HG02678 (cell line): ENCODE data around the gene SPNS2.
A peak's percentile ranks its signal among the peaks of the same experiment; 100 is the strongest.

ENCODE experiments used
- ATAC-seq: cut with Tn5 transposase; IDR thresholded peaks from one replicate; pipeline ENCODE4 v1.9.1; 2021; ENCODE audit warnings: mild to moderate bottlenecking, moderate library complexity; ENCODE audit not compliant: unreplicated experiment

SPNS2 gene

DNA sequence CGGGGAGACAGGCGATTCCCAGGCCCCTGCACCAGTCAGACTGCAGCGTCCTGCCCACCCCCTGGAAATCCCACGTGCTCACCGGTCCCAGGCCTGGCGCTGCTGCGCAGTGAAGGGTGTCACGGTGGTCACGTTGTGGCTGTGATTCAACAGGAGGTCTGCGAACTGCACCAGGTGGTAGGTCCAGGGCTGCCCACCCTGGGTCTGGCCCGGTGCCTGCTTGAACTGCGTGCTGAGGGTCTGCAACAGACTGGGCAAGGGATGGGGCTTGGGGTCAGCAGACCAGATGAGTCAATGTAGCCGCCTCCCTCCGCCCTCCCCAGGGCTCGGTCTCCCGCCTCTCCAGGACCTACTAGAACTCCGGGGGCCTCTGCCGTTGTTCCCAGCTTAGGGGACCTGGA lies 49.4 kb downstream of the SPNS2 start:
- no peak for ATAC-seq

DNA sequence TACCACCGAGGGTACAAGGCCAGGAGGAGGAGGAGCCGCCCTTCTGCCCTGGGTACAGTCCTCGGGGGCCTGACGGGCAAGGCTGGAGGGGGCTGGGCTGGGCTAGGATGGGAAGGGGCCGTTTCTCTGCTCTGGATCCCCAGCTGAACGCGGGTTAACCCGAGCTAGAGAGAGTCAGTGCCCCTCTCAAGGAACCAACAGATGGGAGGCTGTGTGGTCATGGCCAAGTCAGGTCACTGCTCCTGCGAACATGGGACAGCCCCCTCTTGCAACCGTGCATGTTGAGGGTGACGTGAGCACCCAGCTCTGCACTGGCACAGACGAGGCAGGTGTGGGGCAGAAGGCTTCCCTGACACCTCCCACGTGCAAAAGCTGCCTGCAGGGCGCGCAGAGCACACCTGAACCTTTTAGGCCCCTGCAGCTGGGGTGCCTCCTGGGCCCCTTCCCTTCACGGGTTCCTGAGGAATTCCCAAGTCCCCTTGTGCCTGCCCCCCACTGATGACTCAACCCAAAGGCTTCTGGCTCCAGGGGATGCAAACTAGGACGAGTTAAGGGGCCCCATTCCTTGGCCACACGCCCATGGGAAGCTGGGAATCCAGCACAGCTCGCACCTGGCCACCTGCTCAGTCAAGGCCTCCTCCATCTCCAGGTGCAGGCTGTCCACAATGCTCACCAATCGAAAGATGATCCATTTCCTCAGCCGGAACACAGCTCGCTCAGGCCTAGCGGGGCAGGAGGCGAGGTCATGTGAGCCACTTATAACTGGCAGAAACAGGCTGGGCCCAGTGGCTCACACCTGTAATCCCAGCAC lies 50.2 kb downstream of the SPNS2 start:
- ATAC-seq, result no peak

DNA sequence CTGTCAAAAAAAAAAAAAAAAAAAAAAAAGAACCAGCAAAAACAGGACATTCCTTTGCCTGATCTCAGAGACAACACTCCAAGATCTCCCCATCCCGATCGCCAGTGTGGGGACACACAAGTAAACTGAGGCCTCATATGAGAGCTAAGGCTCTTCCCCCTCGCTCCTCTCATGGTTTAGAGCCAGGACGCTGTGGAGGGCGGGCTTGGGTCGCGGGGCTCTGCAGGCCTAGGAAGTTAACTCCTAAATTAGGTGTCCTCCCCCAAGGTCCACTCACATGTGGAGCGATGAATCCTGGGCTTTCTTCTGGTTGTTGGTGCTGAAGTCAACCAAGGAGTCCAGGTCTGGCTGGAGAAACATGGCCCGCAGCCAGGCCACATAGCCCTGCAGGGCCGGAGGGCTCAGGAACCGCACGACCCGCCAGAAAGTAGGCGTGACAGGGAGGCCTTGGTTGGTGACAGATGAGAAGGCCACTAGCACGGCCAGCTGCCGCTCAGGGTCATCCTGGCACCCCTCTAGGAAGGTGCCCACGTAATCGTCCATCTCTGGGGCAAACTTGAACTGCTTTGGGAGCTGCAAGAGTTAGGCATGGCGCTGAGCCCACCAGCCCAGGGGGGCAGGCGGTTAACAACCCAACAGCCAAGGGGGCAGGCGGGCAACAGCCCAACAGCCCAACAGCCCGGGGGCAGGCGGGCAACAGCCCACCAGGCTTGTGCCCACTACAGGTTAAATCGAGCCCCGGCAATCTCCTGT lies 51.3 kb downstream of the SPNS2 start:
- no peak for ATAC-seq

DNA sequence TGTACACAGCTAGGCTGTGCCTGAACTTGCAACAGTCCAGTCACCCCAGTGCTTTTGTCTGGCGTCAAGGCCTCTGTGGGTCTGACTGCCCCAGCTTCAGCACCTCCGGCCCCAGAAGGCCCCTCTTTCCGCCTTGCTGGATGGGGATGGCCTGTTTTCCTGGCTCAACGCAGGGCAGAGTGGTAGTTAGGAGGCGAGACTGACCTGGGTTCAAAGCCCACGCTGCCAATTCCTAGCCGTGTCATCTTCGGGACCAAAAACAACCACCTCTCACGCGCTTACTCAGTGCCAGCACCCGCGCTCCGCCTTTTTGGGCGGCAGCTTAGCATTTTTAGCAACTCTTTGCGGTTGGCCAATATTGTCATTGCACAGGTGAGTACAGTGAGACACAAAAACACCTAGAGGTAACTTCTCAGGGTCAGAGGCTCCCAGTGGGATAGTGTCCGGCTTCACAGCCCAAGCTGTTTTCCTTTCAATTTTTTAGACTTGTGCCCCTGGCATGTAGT lies 51.9 kb downstream of the SPNS2 start:
- no peak for ATAC-seq

DNA sequence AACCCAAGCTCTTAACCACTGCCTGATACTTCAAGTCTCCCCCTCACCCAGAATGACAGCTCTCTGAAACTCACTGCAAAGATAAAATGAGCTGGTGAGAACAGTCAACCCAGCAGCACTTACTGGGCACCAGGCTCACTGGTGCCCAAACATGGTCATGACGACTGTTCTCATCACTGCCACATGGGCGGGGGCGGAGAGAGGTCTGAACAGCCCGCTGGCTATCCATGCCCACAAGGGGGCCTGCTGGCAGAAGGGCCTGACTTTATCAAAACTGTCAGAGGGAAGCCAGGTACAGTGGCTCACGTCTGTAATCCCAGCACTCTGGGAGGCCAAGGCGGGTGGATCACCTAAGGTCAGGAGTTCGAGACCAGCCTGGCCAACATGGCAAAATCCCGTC lies 52.5 kb downstream of the SPNS2 start:
- no peak for ATAC-seq

DNA sequence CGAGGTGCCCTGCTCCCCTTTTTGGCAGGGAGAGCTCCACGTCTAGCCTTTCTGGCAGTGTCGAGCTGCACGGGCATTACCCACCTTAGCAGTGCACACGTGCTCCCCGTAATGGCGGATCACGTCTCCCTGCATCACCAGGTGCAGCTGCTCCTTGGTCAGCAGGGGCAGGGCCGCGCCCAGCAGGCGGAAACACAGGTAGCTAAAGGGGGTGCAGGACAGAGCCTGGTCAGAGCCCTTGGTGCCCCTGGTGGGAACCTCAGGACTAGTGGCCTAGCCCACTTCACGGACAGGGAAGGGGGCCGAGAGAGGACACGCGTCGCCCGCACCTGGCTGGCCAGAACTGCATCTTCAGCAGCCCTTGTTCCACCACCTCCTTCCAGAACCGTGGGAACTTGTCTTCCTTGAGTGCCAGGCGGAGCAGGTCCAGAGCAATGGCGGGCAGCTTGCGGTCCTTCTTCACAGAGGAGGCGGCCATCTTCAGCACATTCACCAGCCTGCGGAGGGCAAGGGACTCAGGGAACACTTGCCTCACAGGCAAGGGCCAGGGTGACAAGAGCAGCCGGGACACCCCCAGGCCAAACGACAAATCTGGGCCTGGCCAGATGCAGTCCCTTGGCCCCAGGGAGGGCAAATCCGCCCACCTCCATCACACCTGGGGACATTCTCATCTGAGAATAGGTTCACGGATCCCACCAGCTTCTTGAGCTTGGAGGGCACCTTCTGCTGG lies 53.3 kb downstream of the SPNS2 start:
- no peak for ATAC-seq

DNA sequence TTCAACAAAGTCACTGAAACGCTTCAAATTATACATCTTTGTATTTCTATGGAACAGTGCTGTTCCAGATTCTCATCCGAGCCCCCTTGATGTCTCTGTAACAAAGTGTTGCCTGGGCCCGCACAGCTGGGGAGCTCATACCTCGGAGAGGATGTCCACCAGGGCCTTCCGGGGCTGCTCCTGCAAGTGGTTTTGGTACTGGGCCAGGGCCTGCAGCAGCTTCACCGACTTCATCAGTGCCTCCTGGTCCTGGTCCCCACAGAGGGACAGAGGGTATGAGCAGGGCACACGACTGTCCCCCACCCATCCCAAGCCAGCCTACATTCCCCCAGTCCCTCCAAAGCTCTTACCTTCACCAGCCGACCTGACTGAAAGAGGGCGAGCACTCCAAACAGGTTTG lies 55.0 kb downstream of the SPNS2 start:
- no peak for ATAC-seq

DNA sequence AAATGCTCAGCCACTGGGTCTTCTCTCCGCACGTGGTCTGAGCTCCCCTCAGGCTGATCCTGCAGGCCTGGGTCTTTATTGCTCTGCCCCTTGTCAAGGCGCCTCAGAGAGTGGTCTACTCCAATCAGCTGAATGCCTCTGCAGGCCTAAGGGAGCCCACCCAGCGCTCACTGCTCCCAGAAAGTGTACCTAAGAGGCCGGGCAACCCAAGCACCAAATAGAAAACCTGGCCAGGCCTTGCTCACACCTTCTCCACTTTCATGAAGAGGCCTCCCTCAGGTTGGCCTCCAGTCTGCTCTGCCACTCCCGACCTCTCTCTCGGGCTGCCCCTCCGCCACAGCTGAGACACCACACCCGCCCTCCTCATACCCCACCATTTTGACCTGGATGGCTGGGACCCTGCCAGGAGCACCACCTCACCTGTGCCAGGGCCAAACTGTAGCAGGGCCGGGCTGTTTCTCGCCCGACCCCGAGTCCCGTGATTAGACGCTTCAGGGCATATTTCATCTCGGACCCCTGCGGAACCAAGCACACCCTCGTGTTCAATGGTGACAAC lies 55.8 kb downstream of the SPNS2 start:
- no peak for ATAC-seq

DNA sequence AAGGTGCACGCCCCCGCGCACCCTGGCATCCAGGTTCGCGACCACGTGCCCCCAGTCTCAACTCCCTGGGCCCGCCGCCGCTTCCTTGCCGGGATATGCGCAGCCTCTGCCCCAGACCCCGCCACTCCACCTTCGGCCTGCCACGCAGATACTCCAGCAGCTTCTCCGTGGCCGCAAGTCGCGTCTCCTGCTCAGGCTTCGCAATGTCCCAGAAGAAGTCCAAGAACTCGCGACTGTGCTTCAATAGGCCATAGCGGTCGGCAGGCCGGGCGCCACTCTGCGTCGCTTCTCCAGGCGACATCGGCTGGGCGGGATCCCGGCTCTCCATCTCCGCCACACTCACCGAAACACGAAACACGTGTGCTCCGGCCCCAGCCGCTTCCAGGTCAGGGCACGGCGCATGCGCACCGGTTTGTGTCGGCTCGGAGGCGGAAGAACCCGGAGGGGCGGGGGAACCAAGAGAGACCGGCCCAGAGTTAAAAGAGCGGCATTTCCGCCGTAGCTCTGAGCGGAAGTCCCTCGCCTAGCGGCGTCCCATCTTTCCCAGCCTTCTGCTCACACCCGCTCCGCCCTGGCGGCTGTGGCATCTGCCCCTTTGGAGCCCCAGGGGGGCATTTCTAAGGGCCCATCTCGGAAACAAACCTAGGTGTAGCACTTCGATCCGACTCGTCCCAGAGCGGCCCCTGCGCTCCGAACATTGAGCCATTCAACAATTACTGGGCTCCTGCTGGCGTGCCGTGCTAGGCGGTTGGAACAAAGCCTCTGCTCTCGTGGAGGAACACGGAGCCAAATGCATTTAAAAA lies 56.5 kb downstream of the SPNS2 start, which contains the start of gene MYBBP1A:
Gene MYBBP1A, minus strand, starts transcription at position 388 of the 803 bp plus-strand sequence. Its CDS starts 60 bp downstream, at position 328.
- ATAC-seq, result peak; percentile 88

DNA sequence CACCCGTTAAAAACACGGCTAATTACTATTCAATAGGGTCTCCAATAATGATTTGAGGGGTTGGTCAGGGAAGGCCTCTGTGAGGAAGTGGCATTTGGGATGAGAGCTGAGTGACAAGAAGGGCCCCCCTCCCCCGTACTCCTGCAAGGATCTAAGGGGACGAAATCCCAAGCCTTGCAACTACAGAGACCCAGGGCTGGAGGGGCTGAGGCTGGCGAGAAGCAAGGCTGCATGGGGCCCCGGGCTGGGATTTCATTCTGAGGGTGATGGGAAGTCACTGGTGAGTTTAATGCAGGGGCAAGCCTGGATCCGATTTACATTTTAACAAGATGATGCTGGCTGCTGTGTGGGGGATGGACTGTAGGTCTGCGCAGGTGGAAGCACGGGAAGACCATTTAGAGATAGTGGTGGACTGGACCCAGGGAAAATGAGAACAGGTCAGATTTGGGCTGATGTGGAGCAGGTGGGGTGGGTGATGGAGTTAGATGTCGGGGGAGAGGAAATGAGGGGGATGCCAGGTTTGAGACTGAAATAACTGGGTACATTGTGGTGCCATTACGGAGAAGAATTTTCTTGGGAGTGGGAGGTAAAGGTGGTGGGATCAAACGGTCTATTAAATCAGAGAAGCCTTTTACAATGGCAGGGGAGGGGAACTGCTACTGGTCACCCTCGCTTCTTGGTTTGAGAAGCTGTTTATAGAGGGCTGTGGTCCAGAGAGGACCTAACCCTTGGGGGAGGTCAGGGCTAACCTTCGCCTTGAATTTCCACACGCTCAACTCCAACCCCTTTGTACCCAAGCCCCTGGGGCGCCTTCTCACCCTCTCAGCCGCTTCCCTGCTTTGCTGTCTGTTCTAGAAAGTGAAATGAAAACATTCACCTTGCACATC lies 57.4 kb downstream of the SPNS2 start:
- ATAC-seq, result no peak

DNA sequence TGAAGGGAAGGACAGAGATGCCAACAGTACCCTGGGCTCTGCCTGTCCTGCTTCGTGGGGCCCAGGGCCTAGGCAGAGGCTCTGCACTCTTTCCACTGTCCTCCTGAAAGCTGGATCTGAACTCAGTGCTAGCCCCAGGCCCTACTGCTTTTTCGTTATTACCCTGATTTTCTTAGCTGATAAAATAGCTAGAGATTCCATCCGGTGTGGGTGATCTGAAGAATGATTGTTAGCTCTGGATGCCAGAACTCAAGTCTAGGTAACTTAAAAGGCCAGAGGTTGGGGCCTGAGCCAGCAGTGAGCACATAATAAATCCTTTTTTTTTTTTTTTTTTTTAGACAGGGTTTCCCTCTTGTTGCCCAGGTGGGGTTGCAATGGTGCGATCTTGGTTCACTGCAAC lies 58.3 kb downstream of the SPNS2 start:
- no peak for ATAC-seq

DNA sequence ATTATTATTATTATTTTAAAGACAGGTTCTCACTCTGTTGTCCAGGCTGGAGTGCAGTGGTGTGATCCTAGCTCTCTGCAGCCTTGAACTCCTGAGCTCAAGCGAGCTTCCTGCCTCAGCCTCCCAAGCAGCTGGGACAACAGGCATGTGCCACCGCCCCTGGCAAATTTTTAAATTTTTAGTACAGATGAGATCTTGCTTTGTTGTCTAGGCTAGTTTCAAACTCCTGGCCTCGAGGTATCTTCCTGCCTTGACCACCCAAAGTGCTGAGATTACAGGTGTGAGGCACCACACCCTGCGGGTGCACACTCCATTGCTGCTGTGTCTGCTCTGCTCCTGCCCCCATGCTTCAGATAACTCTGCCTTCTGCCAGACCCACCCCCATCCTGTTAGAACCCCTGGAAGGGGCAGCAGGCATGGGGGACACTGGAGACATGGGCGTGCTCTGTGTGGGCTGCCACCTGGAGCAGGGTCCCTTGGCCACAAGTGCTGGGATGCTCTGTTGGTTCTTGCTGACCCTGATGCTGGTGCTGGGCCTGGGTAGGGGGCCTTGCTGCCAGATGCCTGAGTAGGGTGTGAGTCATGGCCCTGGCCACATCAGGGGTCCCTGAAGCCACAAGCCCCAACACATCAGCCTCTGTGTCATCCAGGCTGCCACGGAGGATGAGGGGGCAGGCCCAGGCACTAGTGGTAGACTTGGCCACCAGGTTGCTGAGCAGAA lies 59.1 kb downstream of the SPNS2 start:
- ATAC-seq, result no peak

DNA sequence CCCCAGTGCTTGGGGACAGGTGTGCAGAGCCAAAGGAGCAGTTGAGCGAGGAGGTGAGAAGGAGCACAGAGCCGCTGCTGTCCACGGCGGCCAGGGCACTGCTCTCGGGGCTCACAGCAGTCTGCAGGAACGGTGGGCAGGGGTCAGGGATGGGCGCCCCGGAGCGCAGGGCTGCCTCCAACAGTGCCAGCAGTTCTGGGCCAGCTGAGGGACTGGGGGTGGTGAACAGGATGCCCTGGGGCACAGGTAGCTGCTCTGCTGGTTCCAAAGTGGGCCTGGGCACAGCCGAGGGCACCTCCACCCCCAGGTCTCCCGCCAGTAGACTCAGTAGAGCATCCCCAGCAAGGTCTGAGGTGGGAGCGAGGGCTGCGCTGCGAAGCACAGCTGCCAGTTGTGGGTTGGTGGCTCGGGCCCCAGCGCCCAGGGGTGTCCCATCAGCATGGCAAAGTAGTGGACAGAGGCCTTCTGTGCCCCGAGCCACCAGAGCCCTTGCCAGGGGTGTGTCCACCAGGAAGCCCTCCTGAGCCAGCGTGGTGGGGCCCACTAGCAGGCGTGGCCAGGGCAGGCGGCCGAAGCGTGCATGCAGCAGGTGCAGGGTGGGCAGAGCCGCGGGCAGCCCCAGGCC lies 59.8 kb downstream of the SPNS2 start:
- no peak for ATAC-seq

DNA sequence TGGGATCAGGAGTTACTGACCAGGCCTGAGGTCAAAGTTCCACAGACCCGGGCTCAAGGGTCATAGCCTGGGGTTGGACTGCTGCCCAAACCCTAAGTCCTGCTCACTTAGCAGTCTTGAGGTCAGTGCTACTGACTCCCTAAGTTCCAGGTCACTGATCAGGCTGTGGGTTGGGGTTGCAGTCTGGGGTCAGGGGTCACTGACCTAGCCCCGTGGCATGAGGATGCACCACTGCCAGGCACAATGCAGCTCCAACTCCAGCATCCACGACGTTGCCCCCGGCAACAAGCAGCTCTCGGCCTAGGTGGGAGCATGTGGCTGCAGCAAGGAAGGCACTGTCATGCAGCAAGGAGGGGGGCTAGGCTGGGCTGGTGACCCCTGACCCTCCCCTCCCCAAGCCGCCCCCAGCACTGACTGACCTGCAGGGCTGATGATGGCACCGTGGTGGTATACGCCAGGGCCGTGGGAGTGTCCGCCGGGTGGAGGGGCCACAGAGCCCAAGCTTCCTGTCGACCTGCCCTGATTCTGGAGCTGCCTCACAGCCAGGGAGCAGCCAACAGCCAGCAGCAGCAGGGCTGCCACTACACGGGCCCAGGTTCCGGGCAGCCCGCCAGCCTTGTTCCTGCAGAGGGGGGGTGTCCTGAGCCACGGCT lies 60.6 kb downstream of the SPNS2 start:
- ATAC-seq, result no peak

DNA sequence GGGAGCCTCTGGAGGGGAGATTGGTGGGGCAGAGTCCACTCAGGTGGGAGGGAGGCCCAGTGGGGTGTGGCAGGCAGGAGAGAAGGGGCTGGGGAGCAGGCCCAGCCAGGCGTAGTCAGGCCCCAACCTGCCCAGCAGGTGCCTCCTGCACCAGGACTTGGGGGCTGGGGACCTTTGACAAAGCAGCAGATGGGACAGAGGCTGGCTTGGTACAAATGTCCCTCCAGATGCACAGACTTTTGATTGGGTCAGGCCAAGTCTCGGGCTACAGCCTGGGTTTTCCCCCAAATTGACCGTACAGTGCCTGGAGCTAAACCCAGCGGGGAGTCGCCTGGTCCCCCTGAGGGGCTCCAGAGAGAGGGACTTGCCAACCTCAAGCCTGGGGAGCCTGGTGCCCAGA lies 61.3 kb downstream of the SPNS2 start:
- ATAC-seq, result no peak

DNA sequence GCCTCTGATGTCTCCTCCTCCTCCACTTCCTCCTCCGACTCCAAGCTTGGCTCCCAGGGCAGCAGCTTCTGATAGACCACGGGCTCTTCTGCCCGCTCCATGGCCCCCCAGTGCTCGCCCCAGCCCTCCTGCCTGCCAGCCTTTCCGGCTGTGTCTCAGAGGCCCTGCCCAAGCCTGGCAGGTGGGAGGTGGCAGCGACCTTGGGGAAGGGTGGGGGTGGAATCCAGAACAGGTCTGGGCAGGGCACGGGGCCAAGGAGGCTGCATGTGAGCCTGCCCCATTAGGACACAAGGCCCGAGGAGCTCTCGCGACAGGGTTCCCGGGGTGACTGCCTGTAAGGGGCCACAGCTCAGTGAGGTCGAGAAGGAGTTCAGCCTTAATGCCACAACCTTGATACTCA lies 61.7 kb downstream of the SPNS2 start, which contains the start of gene GGT6:
Gene GGT6, minus strand, starts transcription at position 157 of the 400 bp plus-strand sequence. Its CDS starts 56 bp downstream, at position 101.
- no peak for ATAC-seq

DNA sequence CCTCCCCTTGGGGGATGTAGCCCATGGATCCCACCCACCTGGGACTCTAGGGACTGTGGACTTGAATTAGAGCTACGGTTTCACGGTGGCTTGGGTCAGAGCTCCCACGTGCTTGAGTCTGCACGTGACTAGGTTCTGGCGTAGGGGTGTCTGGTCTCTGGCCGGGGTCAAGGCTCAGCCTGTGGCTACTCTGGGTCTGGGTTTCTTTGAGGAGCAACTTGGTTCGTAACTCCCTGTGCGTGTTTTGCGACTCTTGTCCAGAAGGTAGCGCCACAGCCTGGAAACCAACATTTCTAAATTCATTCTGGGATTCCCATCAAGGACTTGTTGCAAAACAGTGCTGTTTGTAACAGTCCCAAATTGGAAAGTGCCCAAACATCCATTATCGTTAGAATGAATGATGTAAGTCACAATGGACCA lies 62.2 kb downstream of the SPNS2 start:
- ATAC-seq, result no peak
